Stimulated activated CD8-positive, alpha-beta memory T cell treated with anti-CD3 and anti-CD28 coated beads, Interleukin-12 subunit alpha, Interleukin-12 subunit beta, amount 100 ng/mL, for 1 hour (primary cell): ENCODE data around the gene RELA.

Experiments
- DNase-seq: peaks from one replicate; pipeline ENCODE4 v3.0.0-alpha.2; 2020; ENCODE audit warnings: low read depth

RELA gene

GRCh38 chr11:65613091-65613928 is 49.4 kb downstream of the RELA start:
- DNase-seq = no peak

GRCh38 chr11:65612691-65613090 is 50.0 kb downstream of the RELA start:
- no peak for DNase-seq

GRCh38 chr11:65611758-65612603 is 50.7 kb downstream of the RELA start:
- DNase-seq = no peak

GRCh38 chr11:65611028-65611757 is 51.5 kb downstream of the RELA start:
- no peak for DNase-seq

- no peak for DNase-seq
Observed at GRCh38 chr11:65610404-65610803, 52.3 kb downstream of the RELA start.

- no peak for DNase-seq
Observed at GRCh38 chr11:65609665-65610064, 53.1 kb downstream of the RELA start.

GRCh38 chr11:65609229-65609628 is 53.5 kb downstream of the RELA start:
- DNase-seq = no peak

GRCh38 chr11:65607614-65608426 is 54.9 kb downstream of the RELA start:
- no peak for DNase-seq

GRCh38 chr11:65606876-65607613 is 55.7 kb downstream of the RELA start:
- DNase-seq = no peak

- DNase-seq = no peak
Observed at GRCh38 chr11:65604258-65604657, 58.5 kb downstream of the RELA start.
